GM18867 (cell line): ENCODE measurements around the gene UBE2C.
"Not testable (repeated sequence)": the region's sequence is repeated elsewhere in the genome, so short reads cannot be mapped to it uniquely, and the experiment has no call there.

Source experiments
- ATAC-seq: cut with Tn5 transposase; IDR thresholded peaks from one replicate; pipeline ENCODE4 v1.9.1; 2021; ENCODE audit warnings: mild to moderate bottlenecking, moderate library complexity; ENCODE audit not compliant: unreplicated experiment

Gene UBE2C

GRCh38 chr20:45797510-45797909 is 14.9 kb upstream of the UBE2C start:
- not testable (repeated sequence) for ATAC-seq

GRCh38 chr20:45797955-45798354 is 14.5 kb upstream of the UBE2C start:
- ATAC-seq = not testable (repeated sequence)

GRCh38 chr20:45798935-45799642 is 13.4 kb upstream of the UBE2C start:
- ATAC-seq = no peak

GRCh38 chr20:45801851-45802250 is 10.6 kb upstream of the UBE2C start:
- ATAC-seq = no peak

- no peak for ATAC-seq
Measured at GRCh38 chr20:45810191-45810970, 2.1 kb upstream of the UBE2C start.

- no peak for ATAC-seq
Measured at GRCh38 chr20:45813006-45813340, 529 bp downstream of the UBE2C start.

GRCh38 chr20:45813489-45813888 is 1.0 kb downstream of the UBE2C start:
- no peak for ATAC-seq

GRCh38 chr20:45814314-45814713 is 1.9 kb downstream of the UBE2C start:
- no peak for ATAC-seq

GRCh38 chr20:45816951-45817350 is 4.5 kb downstream of the UBE2C start:
- no peak for ATAC-seq

- no peak for ATAC-seq
Measured at GRCh38 chr20:45817376-45818194, 5.1 kb downstream of the UBE2C start.

GRCh38 chr20:45818239-45818638 is 5.8 kb downstream of the UBE2C start:
- no peak for ATAC-seq

GRCh38 chr20:45819466-45819865 is 7.0 kb downstream of the UBE2C start:
- no peak for ATAC-seq

- no peak for ATAC-seq
Measured at GRCh38 chr20:45821947-45822346, 9.5 kb downstream of the UBE2C start.

- no peak for ATAC-seq
Measured at GRCh38 chr20:45822857-45823256, 10.4 kb downstream of the UBE2C start.

GRCh38 chr20:45823949-45824835 is 11.7 kb downstream of the UBE2C start:
- ATAC-seq = no peak

GRCh38 chr20:45826381-45827019 is 14.1 kb downstream of the UBE2C start:
- ATAC-seq = no peak

GRCh38 chr20:45827030-45827652 is 14.7 kb downstream of the UBE2C start, which contains the start of gene TNNC2:
TNNC2 (minus strand) TSS chr20:45827312; CDS start chr20:45827248, 64 bp downstream.
- no peak for ATAC-seq

GRCh38 chr20:45827712-45828111 is 15.3 kb downstream of the UBE2C start:
- ATAC-seq = no peak

GRCh38 chr20:45828589-45828988 is 16.1 kb downstream of the UBE2C start:
- no peak for ATAC-seq
